Germinal center (tissue), 1 donor: ENCODE measurements around the gene CPT1A.

Experiments
- DNase-seq: peaks from one replicate; pipeline ENCODE4 v3.0.0; 2012; ENCODE audit warnings: mixed read lengths, low spot score

Gene CPT1A

GRCh38 chr11:68798221-68798813 lies 43.4 kb downstream of the CPT1A start:
- DNase-seq, result peak; percentile 26

- no peak for DNase-seq
Measured at GRCh38 chr11:68796801-68797200, 44.9 kb downstream of the CPT1A start.

DNA sequence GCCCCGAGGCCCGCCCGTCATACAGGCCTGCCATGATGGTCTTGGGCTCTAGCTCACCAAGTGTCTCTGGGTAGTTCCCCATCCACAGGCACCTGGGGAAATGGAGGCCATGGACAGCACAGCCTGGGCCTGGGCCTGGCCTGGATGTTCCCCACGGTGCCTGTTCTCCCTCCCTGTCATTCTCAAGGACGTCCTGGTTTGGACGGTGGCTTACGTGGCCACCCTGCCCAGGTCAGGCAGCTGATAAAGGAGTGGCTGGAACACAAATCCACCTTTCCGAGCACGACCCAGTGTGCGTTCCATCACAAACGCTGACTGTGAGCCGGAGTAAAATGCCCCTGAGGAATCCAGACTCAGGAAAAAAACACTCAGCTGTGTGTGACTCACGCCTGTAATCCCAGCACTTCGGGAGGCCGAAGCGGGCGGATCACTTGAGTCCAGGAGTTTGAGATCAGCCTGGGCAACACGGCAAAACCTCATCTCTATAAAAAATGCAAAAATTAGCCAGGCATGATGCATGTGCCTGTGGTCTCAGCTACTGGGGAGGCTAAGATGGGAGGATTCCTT lies 49.2 kb downstream of the CPT1A start:
- DNase-seq, result no peak

GRCh38 chr11:68784653-68785052 lies 57.1 kb downstream of the CPT1A start:
- DNase-seq, result no peak

- no peak for DNase-seq
Measured at GRCh38 chr11:68783216-68783821, 58.4 kb downstream of the CPT1A start.

DNA sequence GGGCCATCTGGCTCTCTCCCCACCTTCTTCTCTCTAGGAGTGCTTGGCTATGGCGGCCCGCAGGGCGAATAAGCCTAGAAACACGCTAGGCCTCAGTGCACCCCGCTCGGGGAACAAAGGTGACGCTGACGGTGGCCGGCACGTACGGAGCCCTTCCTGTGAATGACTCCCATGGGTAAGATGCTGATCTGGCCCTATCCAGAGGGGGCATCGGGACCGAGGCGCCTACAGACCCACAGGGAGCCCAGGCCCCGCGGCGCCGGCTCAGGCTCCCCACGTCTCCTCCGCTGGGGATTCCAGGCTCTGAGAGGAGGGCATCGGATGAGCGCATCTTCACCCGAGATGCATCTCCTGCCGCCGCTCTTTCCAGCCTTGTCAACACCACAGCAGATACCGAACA lies 59.0 kb downstream of the CPT1A start:
- no peak for DNase-seq

DNA sequence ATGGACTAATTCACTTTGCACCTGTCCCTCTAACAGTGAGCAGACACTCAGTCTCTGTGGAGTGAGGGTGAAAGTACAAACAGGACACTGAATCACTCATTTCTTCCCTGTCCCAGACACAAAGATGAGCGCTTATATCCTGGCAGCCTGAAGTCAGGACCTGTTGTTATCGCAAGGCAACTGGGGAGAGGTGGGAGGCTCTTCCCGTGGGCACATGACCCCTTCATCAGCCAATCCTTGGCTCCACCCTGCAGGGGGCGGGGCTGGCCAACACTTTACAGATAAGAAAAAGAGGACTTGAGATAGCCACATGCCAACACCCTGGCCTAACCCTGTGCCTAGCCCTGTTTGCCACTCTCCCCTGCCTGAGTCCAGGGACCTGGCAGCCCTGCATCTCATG lies 60.9 kb downstream of the CPT1A start:
- peak; percentile 10 for DNase-seq

DNA sequence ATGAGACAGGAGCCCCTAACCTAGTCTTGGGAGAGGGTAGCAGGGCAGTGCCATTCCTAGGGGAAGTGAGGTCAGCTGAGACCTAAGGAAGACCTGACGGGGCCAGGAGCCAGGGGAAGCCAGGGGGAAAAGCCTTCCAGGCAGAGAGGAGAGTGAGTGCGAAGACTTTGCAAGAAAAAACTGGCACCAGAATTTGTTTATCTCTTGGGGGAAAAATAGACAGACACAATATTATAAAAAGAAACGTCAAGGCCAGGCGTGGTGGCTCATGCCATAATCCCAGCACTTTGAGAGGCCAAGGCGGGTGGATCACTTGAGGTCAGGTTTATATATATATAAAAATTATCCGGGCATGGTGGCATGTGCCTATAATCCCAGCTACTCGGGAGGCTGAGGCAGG lies 63.5 kb downstream of the CPT1A start:
- DNase-seq, result no peak

- DNase-seq, result no peak
Measured at GRCh38 chr11:68776442-68777235, 65.1 kb downstream of the CPT1A start.

DNA sequence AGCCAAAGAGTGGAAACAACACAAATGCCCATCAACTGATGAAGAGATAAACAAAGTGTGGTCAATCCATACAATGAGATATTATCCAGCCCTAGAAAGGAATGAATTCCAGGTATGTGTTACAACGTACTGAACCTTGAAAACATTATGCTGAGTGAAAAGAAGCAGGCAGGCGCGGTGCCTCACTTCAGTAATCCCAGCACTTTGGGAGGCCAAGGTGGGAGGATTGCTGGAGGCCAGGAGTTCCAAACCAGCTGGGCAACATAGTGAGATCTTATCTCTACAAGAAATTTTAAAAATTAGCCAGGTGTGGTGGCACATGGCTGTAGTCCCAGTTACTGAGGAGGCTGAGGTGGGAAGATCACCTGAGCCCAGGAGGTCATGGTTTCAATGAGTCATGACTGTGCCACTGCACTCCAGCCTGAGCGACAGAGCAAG lies 65.7 kb downstream of the CPT1A start:
- DNase-seq, result no peak

GRCh38 chr11:68774194-68774585 lies 67.5 kb downstream of the CPT1A start:
- no peak for DNase-seq

- DNase-seq, result no peak
Measured at GRCh38 chr11:68773521-68774193, 68.1 kb downstream of the CPT1A start.

GRCh38 chr11:68772936-68773335 lies 68.8 kb downstream of the CPT1A start:
- no peak for DNase-seq

GRCh38 chr11:68770781-68771180 lies 70.9 kb downstream of the CPT1A start:
- no peak for DNase-seq

- DNase-seq, result no peak
Measured at GRCh38 chr11:68767672-68768071, 74.0 kb downstream of the CPT1A start.

DNA sequence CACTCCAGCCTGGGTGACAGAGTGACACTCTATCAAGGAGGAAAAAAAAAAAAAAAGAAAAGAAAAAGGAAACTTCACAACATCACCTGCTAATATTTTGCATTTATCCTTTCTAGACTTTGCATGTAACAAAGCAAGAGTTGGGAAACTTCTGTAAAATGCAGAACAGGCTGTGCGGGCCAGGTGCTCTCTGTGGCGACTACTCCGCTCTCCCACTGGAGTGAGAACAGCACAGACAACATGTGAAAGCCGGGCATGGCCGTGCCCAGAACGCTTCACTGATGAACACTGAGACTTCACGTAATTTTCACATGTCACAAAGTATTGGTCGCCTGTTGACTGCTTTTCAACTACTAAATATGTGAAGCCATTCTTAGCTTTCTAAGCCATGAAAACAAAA lies 74.9 kb downstream of the CPT1A start:
- no peak for DNase-seq

DNA sequence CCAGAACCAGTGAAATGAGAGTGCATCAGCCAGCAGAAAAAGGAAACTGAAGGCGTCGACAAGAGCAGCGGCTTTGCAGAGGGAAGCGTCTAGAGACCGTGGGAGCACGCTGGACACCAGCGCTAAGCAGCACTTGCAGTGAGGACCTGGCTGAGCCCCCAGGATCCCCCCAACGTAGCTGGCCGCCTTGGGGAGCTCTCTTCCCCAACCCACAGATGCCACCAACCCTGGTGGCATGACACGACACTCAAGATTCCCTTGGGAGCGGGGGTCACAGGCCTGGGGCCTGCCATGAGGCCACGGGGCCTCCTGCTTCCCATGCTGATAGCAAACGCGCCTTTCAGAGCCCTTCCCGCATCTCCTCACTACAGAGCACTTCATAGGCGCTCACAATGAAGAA lies 77.0 kb downstream of the CPT1A start:
- DNase-seq, result no peak

DNA sequence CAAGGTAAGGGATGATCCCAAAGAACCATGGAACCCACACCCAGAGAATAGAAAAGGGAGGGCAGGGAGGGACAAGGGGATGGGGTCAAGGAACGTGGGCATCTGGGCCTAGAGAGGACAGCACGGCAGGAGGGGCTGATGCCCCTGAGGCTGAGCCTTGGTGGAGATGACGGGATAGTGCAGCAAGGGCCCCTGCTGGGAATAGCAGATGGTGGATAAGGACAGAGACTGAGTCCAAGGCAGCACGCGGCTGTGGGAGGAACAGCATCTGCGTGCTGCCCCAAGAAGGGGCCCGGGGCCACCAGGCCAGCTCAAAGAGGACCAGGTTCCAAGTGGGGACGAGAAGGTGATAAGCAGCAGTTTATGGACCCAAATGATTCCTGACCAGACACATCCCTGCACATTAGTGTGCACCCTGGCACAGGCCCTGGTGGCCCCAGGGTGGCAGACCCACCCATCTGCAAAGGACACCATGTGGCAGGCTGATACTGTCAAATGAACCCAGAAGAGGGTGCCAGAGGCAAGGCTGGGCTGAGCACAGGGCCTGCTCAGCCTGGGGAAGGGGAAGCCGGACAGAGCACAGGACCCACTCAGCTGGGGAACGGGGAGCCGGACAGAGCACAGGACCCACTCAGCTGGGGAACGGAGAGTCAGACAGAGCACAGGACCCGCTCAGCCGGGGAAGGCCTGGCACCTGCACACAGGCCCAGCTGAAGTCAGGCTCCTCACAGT lies 77.6 kb downstream of the CPT1A start:
- no peak for DNase-seq

- no peak for DNase-seq
Measured at GRCh38 chr11:68763181-68763721, 78.5 kb downstream of the CPT1A start.

GRCh38 chr11:68762481-68762880 lies 79.2 kb downstream of the CPT1A start:
- DNase-seq, result no peak

GRCh38 chr11:68761801-68762200 lies 79.9 kb downstream of the CPT1A start:
- DNase-seq, result no peak

DNA sequence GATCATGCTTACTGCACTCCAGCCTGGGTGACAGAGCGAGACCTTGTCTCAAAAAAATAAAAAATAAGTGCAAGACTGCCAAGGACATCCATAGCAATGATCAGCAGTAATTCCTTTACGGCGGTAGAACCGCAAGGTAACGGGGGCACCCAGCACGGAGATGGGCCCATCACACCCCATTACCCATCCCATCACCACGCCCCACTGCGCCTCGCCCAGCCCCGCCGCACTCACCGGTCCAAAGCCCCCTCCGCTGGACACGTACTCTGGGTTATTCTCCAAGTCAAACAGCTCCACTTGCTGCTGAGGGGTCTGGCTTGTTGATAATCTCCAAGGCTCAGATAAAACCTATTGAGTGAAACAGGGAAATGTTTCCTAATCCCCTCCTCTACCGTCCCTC lies 81.7 kb downstream of the CPT1A start:
- DNase-seq, result no peak
